ENCODE measurements around the gene CUTA. TPM values are rescaled to one million over a fixed set of nuclear protein-coding genes. Genes with fewer than 3 reads are reported as not detected.

The CUTA gene
- total RNA-seq, 1 experiment from 2014 or later, result 257 TPM

DNA sequence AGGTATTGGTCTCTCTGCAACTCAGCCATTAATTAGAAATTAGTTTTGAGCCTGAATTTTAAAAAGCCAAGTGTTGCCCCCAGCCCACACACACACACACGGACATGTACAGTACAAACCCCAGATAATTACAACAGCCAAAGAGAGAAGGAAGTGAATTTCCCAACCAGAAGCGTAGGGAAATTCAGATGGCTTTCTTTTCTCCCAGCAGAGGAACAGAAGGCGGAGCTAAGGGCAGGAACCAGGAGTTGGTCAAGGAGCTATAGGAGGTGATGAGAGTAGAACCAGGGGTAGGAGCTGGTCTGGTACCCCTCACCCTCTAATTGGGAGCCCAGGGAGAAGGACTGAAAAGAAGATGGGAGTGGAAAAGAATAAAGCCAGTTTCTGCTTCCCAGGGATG, 32.5 kb upstream of the CUTA start:
- H4K8ac ChIP-seq (replicated peaks; ENCODE audit: insufficient read length, low read depth, low read length), result no peak overlapping the region
- H4K5ac ChIP-seq (ENCODE audit: insufficient read length, low read depth, low read length), result no peak overlapping the region
- H3K9ac ChIP-seq (ENCODE audit: extremely low read depth, insufficient read length, low read length), result no peak overlapping the region
- WGBS (ENCODE audit: extremely low coverage, insufficient read length, low lambda C conversion rate), result no CpG with 5 or more reads among the region's 3 CpGs
- peaks cover 17 to 29% of the 10 kb centered on the region in 2 experiments for H3K4me1 Mint-ChIP-seq
- no peak overlapping the region for H3K4me3 Mint-ChIP-seq
- H3K27me3 Mint-ChIP-seq (ENCODE audit: low read depth), result no peaks in the 10 kb centered on the region; the same call in 1 of the 2 replicates
- H3K4me2 ChIP-seq (ENCODE audit: insufficient read depth, insufficient read length, low read length), result no peak overlapping the region
- H2AK5ac ChIP-seq (ENCODE audit: insufficient read length, low read length), result no peak overlapping the region
- H3K23ac ChIP-seq (ENCODE audit: insufficient read length, low read depth, low read length), result no peak overlapping the region
- no peak overlapping the region for H2AFZ ChIP-seq (ENCODE audit: low read length)
- no peaks in the 10 kb centered on the region for H4K20me1 ChIP-seq (ENCODE audit: control insufficient read depth, insufficient read depth, insufficient read length)
- H3K23me2 ChIP-seq (ENCODE audit: insufficient read length, low read depth, low read length, poor library complexity, severe bottlenecking), result peaks cover 10% of the 10 kb centered on the region
- no peak overlapping the region for H2BK12ac ChIP-seq (ENCODE audit: insufficient read length, low read depth, low read length)
- H3K9me3 Mint-ChIP-seq, result no peaks in the 10 kb centered on the region
- TF ChIP-seq, protein P1, sequence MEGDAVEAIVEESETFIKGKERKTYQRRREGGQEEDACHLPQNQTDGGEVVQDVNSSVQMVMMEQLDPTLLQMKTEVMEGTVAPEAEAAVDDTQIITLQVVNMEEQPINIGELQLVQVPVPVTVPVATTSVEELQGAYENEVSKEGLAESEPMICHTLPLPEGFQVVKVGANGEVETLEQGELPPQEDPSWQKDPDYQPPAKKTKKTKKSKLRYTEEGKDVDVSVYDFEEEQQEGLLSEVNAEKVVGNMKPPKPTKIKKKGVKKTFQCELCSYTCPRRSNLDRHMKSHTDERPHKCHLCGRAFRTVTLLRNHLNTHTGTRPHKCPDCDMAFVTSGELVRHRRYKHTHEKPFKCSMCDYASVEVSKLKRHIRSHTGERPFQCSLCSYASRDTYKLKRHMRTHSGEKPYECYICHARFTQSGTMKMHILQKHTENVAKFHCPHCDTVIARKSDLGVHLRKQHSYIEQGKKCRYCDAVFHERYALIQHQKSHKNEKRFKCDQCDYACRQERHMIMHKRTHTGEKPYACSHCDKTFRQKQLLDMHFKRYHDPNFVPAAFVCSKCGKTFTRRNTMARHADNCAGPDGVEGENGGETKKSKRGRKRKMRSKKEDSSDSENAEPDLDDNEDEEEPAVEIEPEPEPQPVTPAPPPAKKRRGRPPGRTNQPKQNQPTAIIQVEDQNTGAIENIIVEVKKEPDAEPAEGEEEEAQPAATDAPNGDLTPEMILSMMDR (conservative IDR thresholded peaks at IDR 0.05), result no peak
- no peak overlapping the region for H2BK120ac ChIP-seq (ENCODE audit: low read depth, low read length, poor library complexity, severe bottlenecking)
- H3K27me3 ChIP-seq (ENCODE audit: insufficient read depth, low read length), result no peaks in the 10 kb centered on the region
- H3K9me3 ChIP-seq (ENCODE audit: control insufficient read depth, low read depth, low read length), result no peaks in the 10 kb centered on the region
- H3K4me1 ChIP-seq (ENCODE audit: insufficient read depth, low read length), result no peaks in the 10 kb centered on the region
- H2BK15ac ChIP-seq (ENCODE audit: low read depth, low read length), result no peak overlapping the region
- H3K79me2 ChIP-seq (ENCODE audit: insufficient read depth, low read length), result no peaks in the 10 kb centered on the region
- H3K14ac ChIP-seq (ENCODE audit: insufficient read depth, low read length), result no peak overlapping the region
- H3K27ac Mint-ChIP-seq, result peak overlapping the region in 2 of 3 experiments; percentile 21 to 22; a peak in 2 of 7 replicates
- peaks cover 40 to 74% (median 60%) of the 10 kb centered on the region in 3 experiments for H3K36me3 Mint-ChIP-seq (ENCODE audit: insufficient read depth in 1 of 3, low read depth in 3 of 3)
- H3K79me1 ChIP-seq (ENCODE audit: insufficient read depth, low read depth, low read length, poor library complexity, severe bottlenecking), result no peaks in the 10 kb centered on the region
- no peak overlapping the region for H4K91ac ChIP-seq (ENCODE audit: insufficient read length, low read depth, low read length)
- no peak overlapping the region for H3K56ac ChIP-seq (ENCODE audit: insufficient read length, low read depth, low read length)
- no peak for DNase-seq
- H2BK20ac ChIP-seq (ENCODE audit: low read depth, low read length, poor library complexity, severe bottlenecking), result no peak overlapping the region
- H2BK5ac ChIP-seq (ENCODE audit: insufficient read length, low read length), result no peak overlapping the region
- no peak overlapping the region for H3K27ac ChIP-seq (ENCODE audit: insufficient read length, low read depth, low read length)
- no peak overlapping the region for H3T11ph ChIP-seq (ENCODE audit: low read length)
- H3K4ac ChIP-seq (ENCODE audit: low read depth, low read length), result no peak overlapping the region
- H3K18ac ChIP-seq (ENCODE audit: insufficient read length, low read depth, low read length), result no peak overlapping the region

Data from H9 (cell line).